ENCODE results near the gene P2RY6. TPM values are rescaled to one million over a fixed set of nuclear protein-coding genes. Genes with fewer than 3 reads are reported as not detected.

Gene P2RY6
- total and polyA plus RNA-seq, 10 of the 15 experiments (the other 5 are each of a cell fraction or from before 2014, with no cell fraction given) = 0.05 to 0.90 (median 0.22) TPM; not detected in 4

GRCh38 chr11:73316422-73316821, 44.3 kb downstream of the P2RY6 start:
- Histone ChIP-seq H3K27me3 (replicated peaks in 1 of 2; ENCODE audit: control insufficient read depth in 2 of 2, insufficient read depth in 2 of 2, low read length in 1 of 2) (no peaks in the 10 kb centered on the region), H3K79me2 (ENCODE audit: control insufficient read depth, insufficient read depth, low read length) (peaks cover 42% of the 10 kb centered on the region), H3K9ac (ENCODE audit: control insufficient read depth, insufficient read depth, low read length) (no peak overlapping the region), H3K4me2 (ENCODE audit: control insufficient read depth, insufficient read depth) (peak overlapping the region; percentile 30; the same call in 1 of the 2 replicates), H2AFZ (ENCODE audit: control insufficient read depth, low read depth, low read length) (no peak overlapping the region), H4K20me1 (ENCODE audit: control insufficient read depth, insufficient read depth) (no peaks in the 10 kb centered on the region), H3K4me1 (ENCODE audit: control insufficient read depth, insufficient read depth, low read length) (peaks cover 19% of the 10 kb centered on the region), H3K36me3 (ENCODE audit: control insufficient read depth in 2 of 2, insufficient read depth in 2 of 2, low read length in 1 of 2) (peaks cover 0 to 1% of the 10 kb centered on the region in 2 experiments; a peak in 2 of 4 replicates), H3K4me3 (no peak overlapping the region), H3K27ac (ENCODE audit: control insufficient read depth, insufficient read depth) (no peak overlapping the region), H3K9me3 (replicated peaks; ENCODE audit: control insufficient read depth, insufficient read depth, low read length) (no peaks in the 10 kb centered on the region)
- FAIRE-seq (no peak), ATAC-seq (no peak), DNase-seq (ENCODE audit: low read depth, low spot score) (no peak)
- in situ Hi-C loops (cut with MboI) = no loop called here
- ChIA-PET SMC1A (ENCODE audit: uncharacterized antibody, unreplicated experiment) (interaction anchor here (1.9 kb wide), 1 partner anchor 10 kb away, joined by 8 read pairs; no protein-coding TSS in a partner anchor), CTCF (interaction anchor here (4.1 kb wide), 1 partner anchor 19 kb away, joined by 42 read pairs; no protein-coding TSS in a partner anchor), RAD21 (ENCODE audit: unreplicated experiment) (interaction anchor here (1.0 to 5.4 kb wide), 2 partner anchors 9 to 18 kb away, joined by 4 to 38 read pairs; no protein-coding TSS in a partner anchor), POLR2A (interaction anchor here (6.4 to 7.8 kb wide), 2 partner anchors 8 to 10 kb away, joined by 40 to 78 read pairs; partner anchors contain the start of gene ARHGEF17)
- WGBS (ENCODE audit: insufficient coverage, insufficient replicate concordance, low lambda C conversion rate, missing lambda C conversion rate) = 100% methylated on average over 1 of the region's 1 CpG
- TF ChIP-seq RB1 (IDR thresholded peaks at IDR 0.05; ENCODE audit: borderline replicate concordance) (no peak), HDGF (IDR thresholded peaks at IDR 0.05) (no peak), YY1 (IDR thresholded peaks at IDR 0.05; ENCODE audit: low read depth, low read length) (no peak), PAX5 (IDR thresholded peaks at IDR 0.05; ENCODE audit: borderline replicate concordance, low read depth, low read length) (no peak), USF2 (IDR thresholded peaks at IDR 0.05; ENCODE audit: borderline replicate concordance, low read depth, low read length) (no peak)
- intact Hi-C loops (cut with micrococcal nuclease; ENCODE audit: unreplicated experiment) = no loop called here
- BruUV-seq (replicated peaks) = TSS peak; percentile 46

- POLR2A ChIA-PET = interaction anchor here (6.4 to 7.8 kb wide), 2 partner anchors 9 kb away, joined by 40 to 78 read pairs; partner anchors contain the start of gene ARHGEF17
- no peak for FAIRE-seq
These were observed 45.2 kb downstream of the P2RY6 start for GRCh38 chr11:73317373-73317772.

More at GRCh38 chr11:73317373-73317772, 45.2 kb downstream of the P2RY6 start:
- RAD21 ChIA-PET (ENCODE audit: unreplicated experiment) = interaction anchor here (1.0 to 1.6 kb wide), 3 partner anchors 9 to 12 kb away, joined by 3 to 4 read pairs (median 4); partner anchors contain the start of gene ARHGEF17
- H3K4me2 ChIP-seq (ENCODE audit: control insufficient read depth, insufficient read depth) = peak overlapping the region; percentile 27; the same call in 1 of the 2 replicates
- peaks cover 0 to 1% of the 10 kb centered on the region in 2 experiments; a peak in 2 of 4 replicates for H3K36me3 ChIP-seq (ENCODE audit: control insufficient read depth in 2 of 2, insufficient read depth in 2 of 2, low read length in 1 of 2)
- H4K20me1 ChIP-seq (ENCODE audit: control insufficient read depth, insufficient read depth) = no peaks in the 10 kb centered on the region
- H3K79me2 ChIP-seq (ENCODE audit: control insufficient read depth, insufficient read depth, low read length) = peaks cover 36% of the 10 kb centered on the region
- TF ChIP-seq ESRRA (IDR thresholded peaks at IDR 0.05; ENCODE audit: low read length) (no peak), DPF2 (IDR thresholded peaks at IDR 0.05) (no peak), ZBED1 (IDR thresholded peaks at IDR 0.05; ENCODE audit: borderline replicate concordance) (no peak), ZNF622 (IDR thresholded peaks at IDR 0.05) (no peak), ATF7 (IDR thresholded peaks at IDR 0.05; ENCODE audit: low read depth) (no peak)
- no peak overlapping the region for H3K4me3 ChIP-seq
- H3K9me3 ChIP-seq (replicated peaks; ENCODE audit: control insufficient read depth, insufficient read depth, low read length) = no peaks in the 10 kb centered on the region
- no peak overlapping the region for H3K9ac ChIP-seq (ENCODE audit: control insufficient read depth, insufficient read depth, low read length)
- DNase-seq (ENCODE audit: low read depth, low spot score) = no peak
- CTCF ChIA-PET = interaction anchor here (0.9 to 1.0 kb wide), 2 partner anchors 11 to 18 kb away, joined by 4 to 6 read pairs; no protein-coding TSS in a partner anchor
- in situ Hi-C loops (cut with MboI) = no loop called here
- no TSS peak for BruUV-seq (replicated peaks)
- SMC1A ChIA-PET (ENCODE audit: uncharacterized antibody, unreplicated experiment) = no interaction called here
- intact Hi-C loops (cut with micrococcal nuclease; ENCODE audit: unreplicated experiment) = no loop called here
- H2AFZ ChIP-seq (ENCODE audit: control insufficient read depth, low read depth, low read length) = no peak overlapping the region
- H3K27me3 ChIP-seq (replicated peaks in 1 of 2; ENCODE audit: control insufficient read depth in 2 of 2, insufficient read depth in 2 of 2, low read length in 1 of 2) = no peaks in the 10 kb centered on the region
- peaks cover 28% of the 10 kb centered on the region for H3K4me1 ChIP-seq (ENCODE audit: control insufficient read depth, insufficient read depth, low read length)
- H3K27ac ChIP-seq (ENCODE audit: control insufficient read depth, insufficient read depth) = no peak overlapping the region
- 95% methylated on average over 4 of the region's 4 CpGs for WGBS (ENCODE audit: insufficient coverage, insufficient replicate concordance, low lambda C conversion rate, missing lambda C conversion rate)
- ATAC-seq = no peak
